GM19239 (cell line): ENCODE data around the gene NEK7.
A peak's percentile ranks its signal among the peaks of the same experiment; 100 is the strongest.

Experiments used
- DNase-seq: peaks from one replicate; pipeline ENCODE4 v3.0.0; 2011; ENCODE audit warnings: low spot score; ENCODE audit not compliant: insufficient read length
- FAIRE-seq: peaks from 2 replicates; lab custom pipeline; 2011; peaks lifted over from hg19 to GRCh38; lab: Jason Lieb, UNC

NEK7 gene

GRCh38 chr1:198326232-198326631 lies 169.4 kb downstream of the NEK7 start:
- DNase-seq (no peak), FAIRE-seq (no peak)

- DNase-seq (no peak), FAIRE-seq (no peak)
Observed at GRCh38 chr1:198326915-198327314, 170.1 kb downstream of the NEK7 start.

- FAIRE-seq = no peak
Observed at GRCh38 chr1:198328458-198329032, 171.7 kb downstream of the NEK7 start.

GRCh38 chr1:198330982-198331615 lies 174.3 kb downstream of the NEK7 start:
- no peak for DNase-seq
- no peak for FAIRE-seq

More at GRCh38 chr1:198328458-198329032, 171.7 kb downstream of the NEK7 start:
- DNase-seq = no peak

- no peak for DNase-seq
Observed at GRCh38 chr1:198333744-198334143, 176.9 kb downstream of the NEK7 start.

GRCh38 chr1:198335663-198336062 lies 178.9 kb downstream of the NEK7 start:
- DNase-seq (no peak), FAIRE-seq (no peak)

More at GRCh38 chr1:198333744-198334143, 176.9 kb downstream of the NEK7 start:
- FAIRE-seq = no peak

GRCh38 chr1:198337886-198338285 lies 181.1 kb downstream of the NEK7 start:
- no peak for DNase-seq
- FAIRE-seq = no peak

GRCh38 chr1:198340139-198340538 lies 183.3 kb downstream of the NEK7 start:
- DNase-seq (no peak), FAIRE-seq (no peak)

GRCh38 chr1:198346178-198346577 lies 189.4 kb downstream of the NEK7 start:
- DNase-seq (no peak), FAIRE-seq (no peak)

GRCh38 chr1:198350456-198350855 lies 193.7 kb downstream of the NEK7 start:
- no peak for DNase-seq
- FAIRE-seq = no peak

GRCh38 chr1:198352975-198353695 lies 196.3 kb downstream of the NEK7 start:
- peak; percentile 76 for FAIRE-seq
- no peak for DNase-seq

- no peak for DNase-seq
- no peak for FAIRE-seq
Observed at GRCh38 chr1:198357937-198358336, 201.1 kb downstream of the NEK7 start.

- DNase-seq (no peak), FAIRE-seq (peak; percentile 63)
Observed at GRCh38 chr1:198359024-198359653, 202.3 kb downstream of the NEK7 start.

- DNase-seq (no peak), FAIRE-seq (no peak)
Observed at GRCh38 chr1:198360208-198360729, 203.5 kb downstream of the NEK7 start.

- DNase-seq (no peak), FAIRE-seq (no peak)
Observed at GRCh38 chr1:198361237-198361767, 204.5 kb downstream of the NEK7 start.

- DNase-seq (no peak), FAIRE-seq (no peak)
Observed at GRCh38 chr1:198363625-198364151, 206.9 kb downstream of the NEK7 start.

GRCh38 chr1:198364471-198364870 lies 207.7 kb downstream of the NEK7 start:
- FAIRE-seq = no peak
- DNase-seq = no peak

- no peak for FAIRE-seq
- no peak for DNase-seq
Observed at GRCh38 chr1:198367296-198367695, 210.5 kb downstream of the NEK7 start.

GRCh38 chr1:198370996-198371395 lies 214.2 kb downstream of the NEK7 start:
- DNase-seq (no peak), FAIRE-seq (no peak)
